Measurements from ENCODE around the gene C5orf46.

C5orf46 gene

GRCh38 chr5:147912011-147912410 lies 5.7 kb upstream of the C5orf46 start:
- H3K36me3 Mint-ChIP-seq: no peaks in the 10 kb centered on the region
- no peaks in the 10 kb centered on the region for H3K9me3 Mint-ChIP-seq
- no peak overlapping the region for H3K4me3 Mint-ChIP-seq
- H3K27me3 Mint-ChIP-seq: peaks cover 8% of the 10 kb centered on the region
- no peaks in the 10 kb centered on the region for H3K4me1 Mint-ChIP-seq
- no peak overlapping the region for H3K27ac Mint-ChIP-seq

GRCh38 chr5:147911427-147911826 lies 5.1 kb upstream of the C5orf46 start:
- Mint-ChIP-seq H3K9me3 (no peaks in the 10 kb centered on the region), H3K27ac (no peak overlapping the region), H3K4me1 (no peaks in the 10 kb centered on the region), H3K36me3 (no peaks in the 10 kb centered on the region), H3K4me3 (no peak overlapping the region), H3K27me3 (peaks cover 6% of the 10 kb centered on the region)

GRCh38 chr5:147904110-147904509 lies 2.2 kb downstream of the C5orf46 start:
- Mint-ChIP-seq H3K36me3 (no peaks in the 10 kb centered on the region), H3K9me3 (peaks cover 6% of the 10 kb centered on the region), H3K4me1 (no peaks in the 10 kb centered on the region), H3K27ac (no peak overlapping the region), H3K27me3 (no peaks in the 10 kb centered on the region), H3K4me3 (no peak overlapping the region)

GRCh38 chr5:147902609-147903115 lies 3.7 kb downstream of the C5orf46 start:
- H3K36me3 Mint-ChIP-seq: no peaks in the 10 kb centered on the region
- H3K9me3 Mint-ChIP-seq: peaks cover 6% of the 10 kb centered on the region
- H3K4me3 Mint-ChIP-seq: no peak overlapping the region
- H3K27ac Mint-ChIP-seq: no peak overlapping the region
- no peaks in the 10 kb centered on the region for H3K4me1 Mint-ChIP-seq
- H3K27me3 Mint-ChIP-seq: no peaks in the 10 kb centered on the region

- no peaks in the 10 kb centered on the region for H3K4me1 Mint-ChIP-seq
- no peaks in the 10 kb centered on the region for H3K27me3 Mint-ChIP-seq
- H3K36me3 Mint-ChIP-seq: no peaks in the 10 kb centered on the region
- H3K4me3 Mint-ChIP-seq: no peak overlapping the region
- H3K27ac Mint-ChIP-seq: no peak overlapping the region
- H3K9me3 Mint-ChIP-seq: peaks cover 6% of the 10 kb centered on the region
Observed at GRCh38 chr5:147901599-147902039, 4.7 kb downstream of the C5orf46 start.

GRCh38 chr5:147898875-147899401 lies 7.4 kb downstream of the C5orf46 start:
- Mint-ChIP-seq H3K4me3 (no peak overlapping the region), H3K27ac (no peak overlapping the region), H3K9me3 (peaks cover 6% of the 10 kb centered on the region), H3K4me1 (no peaks in the 10 kb centered on the region), H3K27me3 (no peaks in the 10 kb centered on the region), H3K36me3 (no peaks in the 10 kb centered on the region)

GRCh38 chr5:147895864-147896263 lies 10.5 kb downstream of the C5orf46 start:
- Mint-ChIP-seq H3K9me3 (peaks cover 6% of the 10 kb centered on the region), H3K4me1 (no peaks in the 10 kb centered on the region), H3K27me3 (peaks cover 2% of the 10 kb centered on the region)

GRCh38 chr5:147893820-147894219 lies 12.5 kb downstream of the C5orf46 start:
- Mint-ChIP-seq H3K4me1 (no peaks in the 10 kb centered on the region), H3K27me3 (peaks cover 5% of the 10 kb centered on the region), H3K27ac (no peak overlapping the region), H3K4me3 (no peak overlapping the region), H3K9me3 (no peaks in the 10 kb centered on the region), H3K36me3 (no peaks in the 10 kb centered on the region)

More at GRCh38 chr5:147895864-147896263, 10.5 kb downstream of the C5orf46 start:
- Mint-ChIP-seq H3K27ac (no peak overlapping the region), H3K36me3 (no peaks in the 10 kb centered on the region), H3K4me3 (no peak overlapping the region)

GRCh38 chr5:147892696-147893296 lies 13.5 kb downstream of the C5orf46 start:
- no peak overlapping the region for H3K27ac Mint-ChIP-seq
- H3K4me1 Mint-ChIP-seq: no peaks in the 10 kb centered on the region
- H3K27me3 Mint-ChIP-seq: peaks cover 8% of the 10 kb centered on the region
- H3K4me3 Mint-ChIP-seq: no peak overlapping the region
- no peaks in the 10 kb centered on the region for H3K36me3 Mint-ChIP-seq
- H3K9me3 Mint-ChIP-seq: no peaks in the 10 kb centered on the region

GRCh38 chr5:147887930-147888329 lies 18.4 kb downstream of the C5orf46 start:
- Mint-ChIP-seq H3K27me3 (peaks cover 12% of the 10 kb centered on the region), H3K4me1 (no peaks in the 10 kb centered on the region), H3K36me3 (no peaks in the 10 kb centered on the region), H3K4me3 (no peak overlapping the region), H3K9me3 (no peaks in the 10 kb centered on the region), H3K27ac (no peak overlapping the region)

- Mint-ChIP-seq H3K27ac (no peak overlapping the region), H3K4me1 (no peaks in the 10 kb centered on the region), H3K36me3 (no peaks in the 10 kb centered on the region), H3K27me3 (peaks cover 12% of the 10 kb centered on the region), H3K4me3 (no peak overlapping the region), H3K9me3 (no peaks in the 10 kb centered on the region)
Observed at GRCh38 chr5:147887026-147887627, 19.2 kb downstream of the C5orf46 start.

GRCh38 chr5:147882586-147883313 lies 23.6 kb downstream of the C5orf46 start:
- no peak overlapping the region for H3K27ac Mint-ChIP-seq
- peaks cover 4% of the 10 kb centered on the region for H3K27me3 Mint-ChIP-seq
- no peaks in the 10 kb centered on the region for H3K9me3 Mint-ChIP-seq
- H3K36me3 Mint-ChIP-seq: no peaks in the 10 kb centered on the region
- no peaks in the 10 kb centered on the region for H3K4me1 Mint-ChIP-seq
- H3K4me3 Mint-ChIP-seq: no peak overlapping the region

GRCh38 chr5:147880487-147880886 lies 25.9 kb downstream of the C5orf46 start:
- Mint-ChIP-seq H3K27me3 (peaks cover 4% of the 10 kb centered on the region), H3K36me3 (no peaks in the 10 kb centered on the region), H3K4me1 (no peaks in the 10 kb centered on the region), H3K27ac (no peak overlapping the region), H3K9me3 (no peaks in the 10 kb centered on the region), H3K4me3 (no peak overlapping the region)

- Mint-ChIP-seq H3K36me3 (no peaks in the 10 kb centered on the region), H3K4me3 (no peak overlapping the region), H3K9me3 (no peaks in the 10 kb centered on the region), H3K27me3 (peaks cover 1% of the 10 kb centered on the region), H3K4me1 (no peaks in the 10 kb centered on the region), H3K27ac (no peak overlapping the region)
Observed at GRCh38 chr5:147879784-147880183, 26.6 kb downstream of the C5orf46 start.

GRCh38 chr5:147878066-147878759 lies 28.1 kb downstream of the C5orf46 start, which contains the start of gene SCGB3A2:
Gene SCGB3A2 (plus strand): TSS chr5:147878711. CDS start chr5:147878804, 93 bp downstream.
- Mint-ChIP-seq H3K27ac (no peak within 1 kb of the TSS), H3K36me3 (no peaks in the 10 kb centered on the region), H3K4me3 (no peak within 1 kb of the TSS)

More at GRCh38 chr5:147878066-147878759, 28.1 kb downstream of the C5orf46 start, which contains the start of gene SCGB3A2:
- Mint-ChIP-seq H3K27me3 (no peaks in the 10 kb centered on the region), H3K9me3 (no peaks in the 10 kb centered on the region), H3K4me1 (no peaks in the 10 kb centered on the region)
